ENCODE results near the gene PALD1.

- TF ChIP-seq, protein P1, sequence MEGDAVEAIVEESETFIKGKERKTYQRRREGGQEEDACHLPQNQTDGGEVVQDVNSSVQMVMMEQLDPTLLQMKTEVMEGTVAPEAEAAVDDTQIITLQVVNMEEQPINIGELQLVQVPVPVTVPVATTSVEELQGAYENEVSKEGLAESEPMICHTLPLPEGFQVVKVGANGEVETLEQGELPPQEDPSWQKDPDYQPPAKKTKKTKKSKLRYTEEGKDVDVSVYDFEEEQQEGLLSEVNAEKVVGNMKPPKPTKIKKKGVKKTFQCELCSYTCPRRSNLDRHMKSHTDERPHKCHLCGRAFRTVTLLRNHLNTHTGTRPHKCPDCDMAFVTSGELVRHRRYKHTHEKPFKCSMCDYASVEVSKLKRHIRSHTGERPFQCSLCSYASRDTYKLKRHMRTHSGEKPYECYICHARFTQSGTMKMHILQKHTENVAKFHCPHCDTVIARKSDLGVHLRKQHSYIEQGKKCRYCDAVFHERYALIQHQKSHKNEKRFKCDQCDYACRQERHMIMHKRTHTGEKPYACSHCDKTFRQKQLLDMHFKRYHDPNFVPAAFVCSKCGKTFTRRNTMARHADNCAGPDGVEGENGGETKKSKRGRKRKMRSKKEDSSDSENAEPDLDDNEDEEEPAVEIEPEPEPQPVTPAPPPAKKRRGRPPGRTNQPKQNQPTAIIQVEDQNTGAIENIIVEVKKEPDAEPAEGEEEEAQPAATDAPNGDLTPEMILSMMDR (IDR thresholded peaks at IDR 0.05), result no peak
- no peak for TF ChIP-seq POLR2A (IDR thresholded peaks at IDR 0.05)
Observed at GRCh38 chr10:70491614-70492013, 13.0 kb downstream of the PALD1 start.

Measured in lower leg skin (tissue), 3 donors.